HG02970 (cell line): ENCODE measurements around the gene ARMH1.
"Not testable (repeated sequence)": the region's sequence is repeated elsewhere in the genome, so short reads cannot be mapped to it uniquely, and the experiment has no call there.

ENCODE experiments used
- ATAC-seq: cut with Tn5 transposase; IDR thresholded peaks from one replicate; pipeline ENCODE4 v1.9.1; 2021; ENCODE audit warnings: mild to moderate bottlenecking, moderate library complexity, moderate number of reproducible peaks; ENCODE audit not compliant: unreplicated experiment, low FRiP score

ARMH1 gene

GRCh38 chr1:44689447-44689765 lies 14.9 kb downstream of the ARMH1 start:
- ATAC-seq, result no peak

- no peak for ATAC-seq
Measured at GRCh38 chr1:44693159-44693558, 18.6 kb downstream of the ARMH1 start.

GRCh38 chr1:44693900-44694299 lies 19.4 kb downstream of the ARMH1 start:
- ATAC-seq, result no peak

GRCh38 chr1:44694863-44695478 lies 20.5 kb downstream of the ARMH1 start:
- no peak for ATAC-seq

- no peak for ATAC-seq
Measured at GRCh38 chr1:44695671-44696070, 21.2 kb downstream of the ARMH1 start.

- no peak for ATAC-seq
Measured at GRCh38 chr1:44696101-44696500, 21.6 kb downstream of the ARMH1 start.

- ATAC-seq, result no peak
Measured at GRCh38 chr1:44696789-44697345, 22.4 kb downstream of the ARMH1 start.

- ATAC-seq, result no peak
Measured at GRCh38 chr1:44698138-44698537, 23.6 kb downstream of the ARMH1 start.

GRCh38 chr1:44699375-44699774 lies 24.9 kb downstream of the ARMH1 start:
- ATAC-seq, result not testable (repeated sequence)

GRCh38 chr1:44700573-44700972 lies 26.1 kb downstream of the ARMH1 start:
- no peak for ATAC-seq

GRCh38 chr1:44701141-44701573 lies 26.6 kb downstream of the ARMH1 start:
- ATAC-seq, result no peak

GRCh38 chr1:44705470-44705869 lies 31.0 kb downstream of the ARMH1 start:
- ATAC-seq, result no peak

- ATAC-seq, result no peak
Measured at GRCh38 chr1:44705938-44706337, 31.4 kb downstream of the ARMH1 start.

- no peak for ATAC-seq
Measured at GRCh38 chr1:44707112-44707881, 32.8 kb downstream of the ARMH1 start.

- no peak for ATAC-seq
Measured at GRCh38 chr1:44707959-44708831, 33.7 kb downstream of the ARMH1 start.

- ATAC-seq, result no peak
Measured at GRCh38 chr1:44713321-44713781, 38.8 kb downstream of the ARMH1 start.

- ATAC-seq, result no peak
Measured at GRCh38 chr1:44714532-44714931, 40.0 kb downstream of the ARMH1 start.

- no peak for ATAC-seq
Measured at GRCh38 chr1:44714944-44715571, 40.5 kb downstream of the ARMH1 start.

- ATAC-seq, result no peak
Measured at GRCh38 chr1:44717156-44717555, 42.6 kb downstream of the ARMH1 start.

- no peak for ATAC-seq
Measured at GRCh38 chr1:44717653-44718052, 43.1 kb downstream of the ARMH1 start.
